GM18519 (cell line): Measurements from ENCODE around the gene TST.
"Not testable (repeated sequence)": the region's sequence is repeated elsewhere in the genome, so short reads cannot be mapped to it uniquely, and the experiment has no call there.

ENCODE experiments used
- ATAC-seq: cut with Tn5 transposase; IDR thresholded peaks from one replicate; pipeline ENCODE4 v1.9.1; 2021; ENCODE audit warnings: mild to moderate bottlenecking, moderate library complexity; ENCODE audit not compliant: unreplicated experiment, low FRiP score

The TST gene

GRCh38 chr22:36989012-36989411 is 30.2 kb downstream of the TST start:
- not testable (repeated sequence) for ATAC-seq

- no peak for ATAC-seq
These were observed 31.0 kb downstream of the TST start for GRCh38 chr22:36988075-36988832.

GRCh38 chr22:36986242-36986821 is 32.9 kb downstream of the TST start:
- ATAC-seq, result no peak

- no peak for ATAC-seq
These were observed 33.9 kb downstream of the TST start for GRCh38 chr22:36985211-36985889.

- no peak for ATAC-seq
These were observed 37.1 kb downstream of the TST start for GRCh38 chr22:36982136-36982535.

- ATAC-seq, result no peak
These were observed 37.9 kb downstream of the TST start for GRCh38 chr22:36981247-36981775.

- no peak for ATAC-seq
These were observed 40.0 kb downstream of the TST start for GRCh38 chr22:36979016-36979910.

- no peak for ATAC-seq
These were observed 41.1 kb downstream of the TST start for GRCh38 chr22:36977947-36978660.

GRCh38 chr22:36977401-36977861 is 41.8 kb downstream of the TST start:
- no peak for ATAC-seq

- no peak for ATAC-seq
These were observed 42.6 kb downstream of the TST start for GRCh38 chr22:36976606-36977005.

GRCh38 chr22:36971341-36972125 is 47.7 kb downstream of the TST start:
- ATAC-seq, result no peak

GRCh38 chr22:36968249-36968964 is 50.8 kb downstream of the TST start:
- ATAC-seq, result no peak

- no peak for ATAC-seq
These were observed 52.3 kb downstream of the TST start for GRCh38 chr22:36966851-36967540.

GRCh38 chr22:36965696-36966095 is 53.6 kb downstream of the TST start:
- ATAC-seq, result no peak

- ATAC-seq, result no peak
These were observed 55.1 kb downstream of the TST start for GRCh38 chr22:36964106-36964505.

- no peak for ATAC-seq
These were observed 55.9 kb downstream of the TST start for GRCh38 chr22:36963302-36963701.

- ATAC-seq, result no peak
These were observed 57.6 kb downstream of the TST start for GRCh38 chr22:36961626-36962025.
